ENCODE data around the gene GRK6.

The GRK6 gene

GRCh38 chr5:177475563-177476427, 49.3 kb downstream of the GRK6 start:
- ChIA-PET POLR2A (interaction anchor here (0.8 to 8.1 kb wide), 8 partner anchors 10 to 73 kb away, joined by 3 to 106 read pairs (median 4); partner anchors contain the start of gene PDLIM7), CTCF (interaction anchor here (0.6 to 2.8 kb wide), 11 partner anchors 9 to 156 kb away, joined by 3 to 11 read pairs (median 4); no protein-coding TSS in a partner anchor)
- peaks cover 4% of the 10 kb centered on the region for H3K4me1 ChIP-seq (ENCODE audit: control insufficient read depth, insufficient read depth, low read length)
- no peaks in the 10 kb centered on the region for H3K9me3 ChIP-seq (ENCODE audit: control insufficient read depth, insufficient read depth, low read depth, low read length)
- H3K36me3 ChIP-seq (ENCODE audit: control insufficient read depth in 2 of 2, insufficient read depth in 1 of 2, low read length in 2 of 2) = peaks cover 0 to 17% of the 10 kb centered on the region in 2 experiments; a peak in 1 of 3 replicates
- H3K27ac ChIP-seq (ENCODE audit: extremely low read depth, low read depth, low read length) = no peak overlapping the region
- TF ChIP-seq ZNF768 (tag by site-specific recombination; IDR thresholded peaks at IDR 0.05) (0 out of 2 replicates have a peak, but pooled peaks have one; percentile 63), EGR2 (tag by site-specific recombination; IDR thresholded peaks at IDR 0.05; ENCODE audit: low read depth) (peak; percentile 91), BCL11B (tag by site-specific recombination; IDR thresholded peaks at IDR 0.05; ENCODE audit: low read depth) (peak; percentile 19; the same call in 1 of the 2 replicates), ZNF596 (tag by site-specific recombination; IDR thresholded peaks at IDR 0.05) (no peak), ZFHX2 (tag by site-specific recombination; conservative IDR thresholded peaks at IDR 0.05) (peak; percentile 92)
- H3K4me3 ChIP-seq (ENCODE audit: low read depth, low read length) = no peak overlapping the region

GRCh38 chr5:177476531-177477233, 50.2 kb downstream of the GRK6 start:
- POLR2A ChIA-PET = interaction anchor here (0.8 to 8.1 kb wide), 6 partner anchors 9 to 74 kb away, joined by 3 to 106 read pairs (median 4); partner anchors contain the start of genes GRK6 and PDLIM7
- H3K36me3 ChIP-seq (ENCODE audit: control insufficient read depth in 2 of 2, insufficient read depth in 1 of 2, low read length in 2 of 2) = peaks cover 0 to 11% of the 10 kb centered on the region in 2 experiments; a peak in 1 of 3 replicates
- TF ChIP-seq AEBP2 (tag by site-specific recombination; IDR thresholded peaks at IDR 0.05; ENCODE audit: borderline replicate concordance) (no peak), SETDB1 (IDR thresholded peaks at IDR 0.05; ENCODE audit: insufficient read length, low read length) (no peak), ZNF660 (tag by site-specific recombination; IDR thresholded peaks at IDR 0.05) (no peak), OVOL3 (tag by site-specific recombination; IDR thresholded peaks at IDR 0.05) (no peak), KLF16 (tag by site-specific recombination; IDR thresholded peaks at IDR 0.05) (no peak), YY2 (tag by site-specific recombination; IDR thresholded peaks at IDR 0.05) (no peak), ZNF280D (tag by site-specific recombination; IDR thresholded peaks at IDR 0.05) (no peak), ZNF791 (tag by site-specific recombination; IDR thresholded peaks at IDR 0.05) (no peak), KLF1 (tag by site-specific recombination; IDR thresholded peaks at IDR 0.05) (0 out of 2 replicates have a peak, but pooled peaks have one; percentile 6), ZNF768 (tag by site-specific recombination; IDR thresholded peaks at IDR 0.05) (peak; percentile 68; the same call in 1 of the 2 replicates)
- CTCF ChIA-PET = interaction anchor here (0.6 to 2.8 kb wide), 11 partner anchors 8 to 158 kb away, joined by 3 to 11 read pairs (median 4); no protein-coding TSS in a partner anchor
- no peak overlapping the region for H3K4me3 ChIP-seq (ENCODE audit: low read depth, low read length)
- peaks cover 4% of the 10 kb centered on the region for H3K4me1 ChIP-seq (ENCODE audit: control insufficient read depth, insufficient read depth, low read length)
- H3K27ac ChIP-seq (ENCODE audit: extremely low read depth, low read depth, low read length) = no peak overlapping the region
- no peaks in the 10 kb centered on the region for H3K9me3 ChIP-seq (ENCODE audit: control insufficient read depth, insufficient read depth, low read depth, low read length)
